NCI-H1436 treated with DMSO at 0.1 percent for 48 hours (cell line): ENCODE measurements around the gene FUT2.
"Not testable (repeated sequence)": the region's sequence is repeated elsewhere in the genome, so short reads cannot be mapped to it uniquely, and the experiment has no call there.

Experiments
- DNase-seq: peaks from one replicate; lab custom pipeline; 2025; lab: John Stamatoyannopoulos, UW

FUT2 gene

DNA sequence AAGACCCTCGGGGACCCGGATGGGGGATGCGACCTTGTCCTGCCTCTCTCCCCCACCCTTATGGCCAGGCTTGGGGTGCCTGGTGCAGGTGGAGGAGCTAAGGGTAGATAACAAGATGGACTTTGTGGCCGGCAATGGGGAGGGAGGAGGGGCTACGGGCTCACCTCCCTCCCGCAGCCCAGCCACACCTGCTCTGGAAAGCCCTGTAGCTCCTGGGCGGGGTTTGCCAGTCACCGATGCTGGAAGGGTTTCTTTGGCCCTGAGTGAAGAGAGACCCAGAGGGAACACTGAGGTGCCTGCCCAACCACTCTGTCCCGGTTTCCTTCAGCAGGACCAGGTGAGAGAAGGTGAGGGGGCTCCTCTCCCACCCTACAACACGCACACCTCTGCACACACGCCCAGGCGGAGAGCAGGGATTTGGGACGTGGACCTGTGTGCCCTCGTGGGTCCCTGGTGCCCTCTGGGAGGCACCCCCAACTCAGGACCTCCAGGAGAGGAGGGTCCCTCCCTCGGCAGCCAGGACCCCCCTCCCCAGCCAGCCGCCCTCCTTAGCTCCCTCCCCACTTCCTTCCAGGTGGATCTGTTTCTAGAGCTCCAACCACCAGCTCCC, at the start of gene FUT2:
Gene FUT2 (plus strand): TSS at position 229 of the 610 bp plus-strand sequence. CDS start 6,986 bp downstream, outside the sequence.
- DNase-seq = no peak

DNA sequence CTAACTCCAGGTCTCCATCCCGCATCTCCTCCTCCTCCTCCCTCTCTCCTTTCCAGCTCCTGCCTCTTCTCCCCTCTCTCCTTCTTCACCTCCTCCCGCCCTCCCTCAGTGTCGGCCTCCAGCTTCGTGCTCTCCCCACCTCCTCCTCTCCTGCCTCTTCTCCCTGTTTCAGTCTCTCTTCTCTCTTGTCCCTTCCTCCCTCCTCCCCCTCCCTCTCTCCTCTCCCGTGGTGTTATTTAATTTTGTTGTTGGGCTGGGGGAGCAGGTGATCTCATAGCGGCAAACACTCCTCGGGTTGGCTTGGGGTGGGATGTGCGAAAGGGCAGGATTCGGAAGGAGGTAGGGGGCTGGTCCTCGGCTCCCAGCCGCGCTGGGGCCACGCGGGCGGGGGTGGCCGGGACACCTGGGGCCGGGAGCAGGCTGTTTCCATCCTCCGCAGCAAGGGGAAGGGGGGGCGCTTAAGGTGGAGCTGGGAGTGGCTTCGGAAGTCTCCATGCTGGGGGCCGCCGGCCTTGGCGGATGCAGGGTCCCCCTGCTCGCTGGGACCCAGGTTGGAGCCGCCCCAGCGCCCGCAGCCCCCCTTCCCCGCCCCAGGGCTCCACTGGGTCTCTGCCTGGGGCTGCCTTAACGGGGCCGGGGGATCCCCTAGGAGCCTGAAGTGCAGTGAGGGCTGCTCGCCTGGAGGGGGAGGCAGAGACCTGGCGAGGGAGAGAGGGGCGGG, 49.6 kb upstream of the FUT2 start, which contains the start of gene CA11:
Gene CA11 (minus strand): TSS at position 187 of the 721 bp plus-strand sequence. CDS start 555 bp downstream, outside the sequence.
- DNase-seq = no peak

DNA sequence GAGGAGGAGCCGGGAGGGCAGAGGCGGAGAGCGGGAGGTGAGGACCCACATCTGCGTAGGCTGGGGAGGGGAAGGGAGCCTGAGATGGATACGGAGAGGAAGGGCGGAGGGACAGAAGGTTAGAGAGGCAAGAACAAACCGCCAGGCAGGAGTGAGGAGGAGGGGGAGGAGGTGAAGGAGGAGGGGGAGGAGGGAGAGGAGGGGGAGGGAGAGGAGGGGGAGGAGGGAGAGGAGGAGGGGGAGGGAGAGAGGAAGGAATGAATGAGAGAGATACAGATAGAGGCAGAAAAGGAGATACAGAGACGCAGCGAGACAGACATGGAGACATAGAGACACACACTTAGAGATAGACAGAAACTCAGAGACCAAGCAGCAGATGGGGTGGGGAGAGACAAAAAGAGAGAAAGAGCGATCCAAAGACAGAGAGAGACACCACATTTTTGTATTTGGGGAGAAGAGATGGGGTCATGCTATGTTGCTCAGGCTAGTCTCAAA, 49.0 kb upstream of the FUT2 start:
- no peak for DNase-seq

DNA sequence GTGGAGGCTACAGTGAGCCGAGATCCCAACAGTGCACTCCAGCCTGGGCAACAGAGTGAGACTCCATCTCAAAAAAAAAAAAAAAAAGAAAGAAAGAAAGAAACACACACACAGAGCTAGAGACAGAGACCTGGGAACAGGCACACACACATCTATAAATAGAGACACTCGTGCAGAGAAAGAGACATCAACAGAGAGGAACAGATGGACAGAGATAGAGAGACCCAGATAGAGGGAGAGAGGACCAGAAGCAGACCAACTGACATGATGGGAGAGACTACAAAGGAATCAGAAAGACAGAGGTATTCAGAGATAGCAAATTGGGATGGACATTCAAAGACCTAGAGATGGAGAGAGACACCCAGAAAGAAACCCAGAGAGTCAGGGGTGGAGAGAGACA, 47.6 kb upstream of the FUT2 start:
- DNase-seq = no peak

DNA sequence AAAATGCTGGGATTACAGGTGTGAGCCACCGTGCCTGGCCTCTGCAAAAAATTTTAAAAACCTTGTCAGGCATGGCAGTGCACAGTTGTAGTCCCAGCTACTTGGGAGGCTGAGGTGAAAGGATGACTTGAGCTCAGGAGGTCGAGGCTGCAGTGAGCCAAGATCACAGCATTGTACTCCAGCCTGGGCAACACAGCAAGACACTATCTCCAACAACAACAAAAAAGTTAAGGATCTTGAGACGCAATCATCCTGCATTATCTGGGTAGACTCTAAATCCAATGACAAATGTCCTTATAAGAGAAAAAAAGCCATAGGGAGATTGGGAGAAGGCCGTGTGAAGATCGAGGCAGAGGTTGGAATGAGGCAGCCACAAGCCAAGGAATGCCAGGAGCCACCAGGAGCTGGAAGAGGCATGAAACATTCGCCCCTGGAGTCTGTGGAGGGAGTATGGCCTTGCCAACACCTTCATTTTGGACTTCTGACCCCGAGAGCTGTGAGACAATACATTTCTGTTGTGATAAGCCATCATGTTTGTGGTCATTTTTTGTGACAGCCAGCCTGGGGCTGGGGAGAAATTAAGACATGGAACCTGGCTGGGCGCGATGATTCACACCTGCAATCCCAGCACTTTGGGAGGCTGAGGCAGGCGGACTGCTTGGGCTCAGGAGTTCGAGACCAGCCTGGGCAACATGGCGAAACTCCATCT, 44.6 kb upstream of the FUT2 start:
- DNase-seq = no peak

DNA sequence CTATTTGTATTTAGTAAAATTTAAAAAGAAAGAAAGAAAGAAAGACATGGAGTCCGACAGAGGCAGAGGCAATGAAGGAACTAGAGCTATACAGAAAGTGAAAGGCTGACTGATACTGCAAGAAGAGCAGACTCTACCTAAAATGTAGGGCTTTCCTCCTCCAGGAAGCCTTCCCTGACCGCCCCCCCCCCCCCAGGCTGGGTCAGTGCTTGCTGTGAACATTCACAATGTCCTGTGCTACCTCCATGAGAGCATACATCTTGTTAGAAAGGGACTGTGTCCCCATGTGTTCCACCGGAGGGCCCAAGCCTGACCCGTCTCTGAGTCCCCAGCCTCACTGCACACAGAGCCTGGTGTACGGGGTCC, 44.1 kb upstream of the FUT2 start:
- no peak for DNase-seq

DNA sequence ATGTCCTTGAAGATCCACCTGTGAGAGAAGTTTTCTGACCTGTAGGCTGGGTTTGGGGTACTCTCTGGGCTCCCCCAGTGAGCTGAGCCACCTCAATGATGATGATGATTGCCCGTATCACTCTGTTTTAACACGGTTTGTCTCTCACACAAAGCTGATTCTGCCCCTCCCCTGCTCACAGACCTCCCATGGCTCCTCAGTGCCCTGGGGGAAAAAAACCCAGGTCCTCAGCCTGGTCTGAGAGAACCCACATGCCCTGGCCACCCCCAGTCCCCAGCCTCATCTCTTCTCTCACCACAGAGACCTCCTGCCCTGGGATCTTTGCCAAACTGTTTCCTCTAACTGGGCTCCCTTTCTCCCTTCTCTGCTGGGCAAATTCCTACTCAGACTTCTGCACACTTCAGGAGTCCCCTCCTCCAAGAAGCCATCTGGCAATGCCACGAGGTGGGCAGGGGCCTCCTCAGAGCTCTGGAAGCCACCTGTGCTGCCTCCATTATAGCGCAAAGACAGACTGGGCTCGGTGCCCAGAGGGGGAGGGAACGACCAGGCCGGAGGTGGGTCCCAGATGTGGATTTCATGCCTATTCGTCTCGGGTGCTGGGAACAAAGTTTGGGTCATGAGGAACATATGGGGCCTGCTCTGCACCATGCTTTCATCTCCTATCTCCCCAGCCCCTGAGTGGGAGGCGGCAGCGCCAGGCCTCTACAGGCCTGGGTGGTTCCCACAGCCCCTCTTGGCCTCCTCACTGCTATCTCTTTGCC, 41.3 kb upstream of the FUT2 start:
- no peak for DNase-seq

DNA sequence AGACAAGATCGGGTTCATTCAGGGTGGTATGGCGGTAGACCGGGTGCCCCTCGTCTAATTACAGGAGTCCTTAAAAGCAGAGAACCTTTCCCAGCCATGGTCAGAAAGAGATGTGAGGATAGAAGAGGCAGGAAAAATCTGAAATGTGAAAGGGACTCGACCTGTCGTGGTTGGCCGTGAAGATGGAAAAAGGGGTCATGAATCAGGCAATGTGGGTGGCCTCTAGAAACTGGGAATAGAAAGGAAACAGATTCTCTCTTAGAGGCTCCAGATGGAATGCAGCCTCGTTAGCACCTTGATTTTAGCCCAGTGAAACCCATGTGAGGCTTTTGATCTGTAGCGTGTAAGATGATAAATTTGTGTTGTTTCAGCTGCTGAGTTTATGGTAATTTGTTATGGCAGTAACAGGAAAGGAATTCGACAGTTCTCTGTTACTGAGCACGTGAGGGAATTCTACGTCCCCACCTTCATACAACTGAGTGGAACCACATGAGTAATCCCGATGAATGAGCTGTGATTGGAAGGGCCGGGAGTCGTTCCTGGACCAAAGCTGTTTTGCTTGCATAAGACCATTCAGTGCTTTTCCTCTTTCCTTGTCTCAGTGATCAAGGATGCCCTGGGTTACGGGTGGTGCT, 38.8 kb upstream of the FUT2 start:
- no peak for DNase-seq

DNA sequence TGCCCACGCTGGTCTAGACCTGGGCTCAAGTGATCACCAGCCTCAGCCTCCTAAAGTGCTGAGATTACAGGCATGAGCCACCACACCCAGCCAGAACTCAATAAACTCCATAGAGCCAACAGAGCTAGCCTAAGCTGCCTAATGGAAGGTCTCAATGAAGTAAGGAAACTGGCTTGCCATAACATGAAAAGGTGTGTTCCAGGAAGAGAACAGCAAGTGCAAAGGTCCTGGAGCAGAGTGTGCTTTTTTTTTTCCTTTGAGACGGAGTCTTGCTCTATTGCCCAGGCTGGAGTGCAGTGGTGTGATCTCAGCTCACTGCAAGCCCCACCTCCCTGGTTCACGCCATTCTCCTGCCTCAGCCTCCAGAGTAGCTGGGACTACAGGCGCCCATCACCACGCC, 37.9 kb upstream of the FUT2 start:
- not testable (repeated sequence) for DNase-seq

DNA sequence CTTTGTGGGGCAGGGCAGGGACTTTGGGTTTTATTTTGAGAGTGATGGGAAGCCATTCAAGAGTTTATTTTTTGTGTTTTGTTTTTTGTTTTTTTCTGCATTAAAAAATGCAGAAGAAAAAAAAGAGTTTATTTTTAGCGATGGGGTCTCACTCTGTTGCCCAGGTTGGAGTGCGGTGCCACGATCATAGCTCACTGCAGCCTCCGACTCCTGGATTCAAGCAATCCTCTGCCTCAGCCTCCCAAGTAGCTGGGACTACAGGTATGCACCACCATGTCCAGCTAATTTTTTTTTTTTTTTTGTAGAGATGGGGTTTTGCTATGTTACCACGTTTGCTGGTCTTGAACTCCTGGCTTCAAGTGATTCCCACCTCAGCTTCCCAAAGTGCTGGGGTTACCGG, 37.3 kb upstream of the FUT2 start:
- DNase-seq = no peak

DNA sequence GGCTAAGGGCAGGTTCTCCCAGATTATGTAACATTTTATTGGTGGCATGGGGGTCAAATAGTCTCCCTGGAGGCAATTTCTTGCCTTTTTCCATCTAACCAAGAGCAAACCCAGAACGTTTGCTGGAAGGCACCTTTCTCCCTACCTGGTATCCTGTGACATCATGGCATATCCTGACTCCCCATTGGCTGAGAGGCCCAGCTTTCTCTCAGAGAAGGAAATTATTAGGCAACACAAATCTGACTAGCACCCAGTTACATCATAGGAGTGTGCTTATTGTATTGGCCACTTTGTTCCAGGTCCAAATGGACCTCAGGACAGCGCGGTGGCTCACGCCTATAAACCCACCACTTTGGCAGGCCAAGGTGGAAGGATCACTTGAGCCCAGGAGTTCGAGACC, 36.0 kb upstream of the FUT2 start:
- no peak for DNase-seq

DNA sequence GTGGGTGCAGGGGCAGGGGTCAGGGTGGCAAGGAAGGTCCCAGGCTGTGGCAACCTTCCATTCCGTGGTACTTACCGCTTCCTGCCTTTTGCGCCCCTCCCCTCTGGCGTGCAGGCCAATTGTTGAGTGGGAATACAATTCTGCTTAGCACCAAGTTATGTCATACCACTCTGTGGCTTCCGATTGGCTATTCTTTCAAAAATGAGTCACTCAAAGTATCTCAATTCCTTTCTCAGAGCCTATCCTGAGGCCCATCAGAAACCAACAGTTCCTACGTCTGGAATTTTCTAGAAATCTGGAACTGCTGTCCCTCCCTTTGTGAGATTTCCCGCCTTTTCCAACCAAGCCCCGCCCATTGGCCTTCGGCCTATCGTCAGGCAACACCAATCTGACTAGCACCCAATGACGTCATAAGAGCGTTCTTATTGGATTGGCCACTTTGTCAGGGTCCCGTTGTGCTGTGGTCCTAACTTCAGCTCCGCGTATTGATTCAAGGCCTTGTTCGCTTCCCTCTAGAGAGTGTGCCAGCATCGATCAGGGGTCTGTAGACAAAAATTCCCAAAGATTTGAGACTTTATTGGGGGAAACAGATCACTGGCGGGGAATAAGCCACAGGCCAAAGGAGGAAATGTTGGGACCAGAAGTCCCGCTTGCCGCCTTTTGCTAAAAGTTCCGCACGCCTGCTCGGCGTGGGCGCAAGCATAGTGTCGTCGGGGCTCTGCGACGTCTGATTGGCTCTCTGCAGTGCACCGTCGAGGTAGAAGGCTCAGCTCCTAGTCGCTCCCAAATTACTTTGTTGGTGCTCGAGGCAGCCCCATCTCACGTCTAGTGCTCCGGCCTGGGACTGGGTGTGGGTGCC, 34.7 kb upstream of the FUT2 start:
- no peak for DNase-seq

DNA sequence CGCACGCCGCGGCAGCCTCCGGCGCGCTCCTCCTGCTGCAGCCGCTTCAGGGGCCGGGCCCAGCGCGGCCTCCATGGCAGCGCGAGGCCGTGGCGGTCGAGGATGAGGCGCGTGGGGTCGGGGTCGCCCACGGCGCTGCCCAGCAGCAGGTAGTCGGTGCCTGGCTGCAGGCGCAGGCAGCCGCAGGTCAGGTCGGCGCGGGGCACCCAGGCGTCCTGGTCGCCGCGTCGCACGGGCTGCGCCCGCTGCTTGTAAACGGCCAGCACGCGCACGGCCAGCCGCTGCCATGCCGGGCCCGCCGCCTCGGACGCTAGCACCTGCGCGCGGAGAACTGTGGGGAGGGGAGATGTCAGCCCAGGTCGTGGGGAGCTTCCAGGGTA, 34.1 kb upstream of the FUT2 start:
- no peak for DNase-seq

DNA sequence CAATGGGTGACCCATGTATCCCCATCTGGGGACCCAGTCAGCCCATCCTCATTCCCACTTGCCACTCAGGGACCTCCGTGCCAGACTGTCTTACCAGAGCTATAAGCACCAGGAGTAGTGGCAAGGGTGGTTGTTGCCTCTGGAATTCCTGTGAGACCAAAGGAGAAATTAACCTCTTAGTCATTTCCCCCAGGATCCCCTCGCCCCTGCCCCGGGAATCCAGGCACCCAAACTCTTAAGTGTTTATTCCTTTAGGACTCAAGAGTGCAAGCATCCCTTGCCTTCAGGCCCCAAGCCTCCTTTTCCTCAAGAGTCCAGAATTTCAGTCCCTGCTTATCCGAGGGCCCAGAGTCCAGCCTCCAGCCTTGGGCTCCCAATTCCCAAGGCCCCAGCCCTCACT, 32.1 kb upstream of the FUT2 start:
- DNase-seq = no peak

DNA sequence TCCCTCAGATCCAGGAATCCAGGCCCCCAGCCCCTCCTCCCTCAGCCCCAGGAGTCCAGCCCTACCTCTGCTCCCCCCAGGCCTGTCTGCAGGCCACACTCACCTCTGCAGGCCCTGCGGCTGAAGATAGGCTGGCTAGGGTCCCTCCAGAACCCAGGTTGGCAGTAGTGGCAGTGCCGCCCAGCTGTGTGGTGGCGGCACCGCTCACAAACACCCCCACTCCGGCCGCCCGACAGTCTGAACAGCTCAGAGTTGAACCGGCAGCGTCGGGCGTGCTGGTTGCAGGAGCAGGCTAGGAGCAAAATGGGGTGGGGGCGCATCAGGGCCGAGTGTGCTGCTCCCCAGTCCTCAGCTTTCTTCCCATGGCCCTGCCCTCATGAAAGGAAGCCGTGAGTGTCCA, 31.3 kb upstream of the FUT2 start:
- DNase-seq = no peak

DNA sequence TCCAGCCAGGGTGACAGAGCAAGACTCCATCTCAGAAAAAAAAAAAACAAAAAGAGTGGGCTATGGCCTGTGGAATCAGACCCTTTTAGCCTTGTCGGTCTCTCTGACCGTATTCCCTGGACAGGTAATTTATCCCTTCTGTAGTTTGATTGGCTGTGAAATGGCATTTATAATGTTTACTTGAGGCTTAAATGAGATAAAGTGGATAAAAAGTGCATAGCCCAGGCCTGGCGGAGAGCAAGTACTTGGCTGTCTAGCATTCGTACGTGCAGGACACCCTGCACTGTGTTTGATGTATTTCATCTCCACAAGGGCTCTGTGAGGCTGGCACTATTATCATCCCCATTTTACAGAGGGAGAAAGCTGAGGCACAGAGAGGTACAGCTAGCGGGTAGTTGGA, 30.0 kb upstream of the FUT2 start:
- DNase-seq = no peak

DNA sequence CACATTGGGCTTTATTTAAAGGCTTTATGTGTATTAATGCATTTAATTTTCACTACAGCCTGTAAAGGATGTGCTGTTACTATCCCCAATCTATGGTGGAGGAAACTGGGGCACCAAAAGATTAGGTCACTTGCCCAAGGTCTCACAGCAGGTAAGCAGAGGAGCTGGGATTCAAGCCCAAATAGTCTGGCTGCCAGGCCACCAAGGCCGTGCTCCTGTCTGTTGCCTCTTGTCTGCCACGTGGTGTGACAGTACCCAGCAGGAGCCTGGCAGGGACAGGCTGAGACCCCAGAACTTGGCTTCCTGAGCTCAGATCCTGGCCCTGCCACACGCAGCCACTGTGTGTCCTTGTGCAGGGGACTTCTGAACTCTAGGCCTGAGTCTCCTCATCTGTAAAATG, 27.4 kb upstream of the FUT2 start:
- DNase-seq = no peak

DNA sequence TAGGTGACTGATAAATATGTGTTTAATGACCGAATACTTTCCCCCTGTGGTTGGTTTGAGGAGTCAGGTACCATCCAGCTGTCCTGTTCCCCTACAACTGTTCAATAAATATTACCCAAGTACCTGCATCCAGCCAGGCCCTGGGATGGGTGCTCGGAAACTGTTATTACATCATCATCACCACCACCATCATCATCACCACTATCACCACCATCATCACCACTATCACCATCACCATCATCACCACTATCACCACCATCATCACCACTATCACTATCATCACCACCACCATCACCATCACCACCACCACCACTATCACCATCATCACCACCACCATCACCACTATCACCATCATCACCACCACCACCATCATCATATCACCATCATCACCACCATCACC, 27.0 kb upstream of the FUT2 start:
- DNase-seq = no peak

DNA sequence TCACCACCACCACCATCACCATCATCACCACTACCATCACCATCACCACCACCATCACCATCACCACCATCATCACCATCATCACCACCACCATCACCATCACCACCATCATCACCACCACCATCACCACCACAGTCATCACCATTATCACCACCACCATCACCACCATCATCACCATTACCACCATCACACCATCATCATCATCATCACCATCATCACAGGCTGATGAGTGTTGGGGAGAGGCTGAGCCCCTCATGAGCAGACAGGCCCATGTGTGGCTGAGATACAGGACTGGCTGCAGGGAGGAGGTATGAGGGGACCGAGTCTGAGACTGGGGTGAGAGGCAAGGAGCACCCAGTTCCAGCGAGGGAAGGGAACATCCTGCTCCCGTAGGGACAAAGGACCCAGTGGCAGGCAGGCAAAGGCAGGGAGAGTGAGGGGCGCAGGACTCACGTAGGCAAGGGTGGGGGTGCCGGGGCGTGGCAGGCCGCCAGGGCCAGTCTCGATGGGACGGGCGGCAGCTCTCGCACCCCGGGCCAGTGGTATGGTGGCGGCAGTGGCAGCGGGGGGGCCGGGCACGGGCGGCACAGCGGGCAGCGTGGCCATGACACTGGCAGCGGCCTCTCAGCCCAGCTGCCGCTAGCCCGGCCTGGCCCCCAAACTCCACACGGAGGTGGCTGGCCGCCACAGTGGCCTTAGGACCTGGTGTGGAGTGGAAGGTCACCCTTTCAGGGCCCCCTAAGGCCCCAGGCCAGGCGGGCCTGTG, 25.7 kb upstream of the FUT2 start:
- DNase-seq = no peak
